C4-2B (cell line): Measurements from ENCODE around the gene ESRRA.

Experiments
- CTCF ChIP-seq: fragments of 450-650 bp; conservative IDR thresholded peaks from 2 replicates; pipeline ENCODE4 v1.5.1; 2017; ENCODE audit warnings: mild to moderate bottlenecking
- ZFX ChIP-seq: fragments of 450-650 bp; IDR thresholded peaks from 2 replicates; pipeline ENCODE4 v1.6.1; 2017

GRCh38 chr11:64267207-64267945 is 37.9 kb upstream of the ESRRA start:
- TF ChIP-seq CTCF = no peak
- TF ChIP-seq ZFX = no peak
